T-helper 1 cell treated with Interleukin-12 subunit alpha and Interleukin-12 subunit beta and Interleukin-4 antibody, amounts not matched to agents 30 ng/mL and 1 ng/mL, for 36 hours (primary cell): ENCODE results near the gene SLC4A2. TPM values are rescaled to one million over a fixed set of nuclear protein-coding genes. Genes with fewer than 3 reads are reported as not detected.

Source experiments
- intact Hi-C: fragments of 100-400 bp; cut with micrococcal nuclease; formaldehyde crosslinking; loops from one replicate; pipeline ENCODE4 v1.15.1; 2024
- total RNA-seq: library from RNA; stranded (reverse); gene quantifications from 2 replicates; pipeline ENCODE4 v1.2.3, GENCODE V29; 2022

SLC4A2 gene
- total RNA-seq, 1 donor from 2014 or later, result 137 TPM

DNA sequence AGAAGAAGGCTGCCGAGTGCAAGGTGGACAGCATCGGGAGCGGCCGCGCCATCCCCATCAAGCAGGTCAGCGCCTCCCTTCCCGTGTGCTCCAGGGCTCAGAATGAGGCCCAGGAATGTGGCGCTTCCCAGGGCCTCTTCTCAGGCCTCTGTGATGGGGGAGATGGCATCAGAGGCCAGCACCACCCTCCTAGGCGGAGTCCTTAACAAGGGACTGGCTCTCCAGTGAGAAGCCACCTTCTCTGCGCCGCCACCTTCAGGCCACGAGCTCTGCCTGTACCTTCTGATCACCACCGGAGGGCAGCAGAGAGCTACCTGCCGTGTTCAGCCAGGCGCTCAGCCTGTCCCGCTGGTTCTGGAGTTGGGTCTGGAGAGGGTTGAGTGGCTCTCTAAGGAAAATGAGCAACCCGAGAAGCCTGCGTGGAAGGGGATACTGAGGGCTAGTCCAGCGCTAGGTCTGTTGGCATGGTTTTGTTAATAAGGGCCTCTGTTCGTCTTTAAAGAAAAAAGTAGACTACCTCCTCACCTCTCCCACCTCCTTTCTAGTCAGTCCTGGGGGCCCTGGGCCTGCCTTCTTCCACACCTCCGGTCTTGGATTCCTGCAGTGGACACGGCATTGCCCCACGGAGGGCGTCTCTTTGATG lies 64.6 kb downstream of the SLC4A2 start:
- intact Hi-C loops, result loop anchor here (1.0 to 5.0 kb wide), 5 partner anchors 44 to 228 kb away; no protein-coding TSS in a partner anchor

DNA sequence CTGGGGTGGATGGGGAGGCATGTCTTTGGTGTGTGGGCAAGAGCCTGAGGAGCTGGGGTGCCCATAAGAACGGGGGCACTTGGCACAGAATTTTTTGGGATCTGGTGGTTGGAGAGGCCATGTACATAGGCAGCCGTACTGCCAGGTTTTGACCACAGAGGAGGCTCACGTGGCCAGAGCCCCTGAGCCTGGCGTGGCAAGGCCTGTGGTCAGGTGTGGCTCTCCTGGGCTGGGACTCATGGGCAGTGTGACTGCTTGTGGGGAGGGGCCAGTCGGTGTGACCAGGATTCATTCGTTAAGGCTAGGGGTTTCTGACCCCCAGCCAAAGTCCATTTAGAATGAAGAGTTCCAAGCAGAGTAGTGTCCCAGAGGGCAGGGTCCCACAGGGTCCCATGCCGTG lies 65.1 kb downstream of the SLC4A2 start:
- intact Hi-C loops, result loop anchor here (1.0 to 5.0 kb wide), 5 partner anchors 44 to 228 kb away; no protein-coding TSS in a partner anchor

DNA sequence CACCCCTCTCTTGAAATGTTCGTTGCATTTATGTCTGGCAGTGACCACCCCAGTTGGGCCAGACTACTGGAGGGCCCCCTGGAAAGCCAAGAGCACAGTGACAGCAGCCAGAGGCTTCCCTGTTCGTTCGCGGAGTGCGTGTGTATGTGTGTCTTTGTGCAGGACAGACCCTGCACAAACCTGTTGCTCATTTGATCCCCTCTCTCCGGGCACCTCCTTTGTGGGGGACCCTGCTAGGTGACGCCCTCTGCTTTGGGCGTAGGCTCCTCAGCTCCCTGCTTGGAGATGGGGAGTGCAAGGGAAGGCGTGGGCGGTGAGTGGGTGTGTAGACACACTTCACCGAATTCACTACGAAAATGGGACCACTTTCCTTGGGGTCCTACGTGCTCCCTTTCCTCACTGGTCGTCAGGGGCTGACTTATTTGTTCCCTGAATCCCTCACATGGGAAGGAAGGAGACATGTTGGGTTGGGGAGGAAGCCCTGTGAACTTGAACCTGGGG lies 65.6 kb downstream of the SLC4A2 start:
- intact Hi-C loops, result loop anchor here (1.0 to 5.0 kb wide), 5 partner anchors 43 to 227 kb away; no protein-coding TSS in a partner anchor

DNA sequence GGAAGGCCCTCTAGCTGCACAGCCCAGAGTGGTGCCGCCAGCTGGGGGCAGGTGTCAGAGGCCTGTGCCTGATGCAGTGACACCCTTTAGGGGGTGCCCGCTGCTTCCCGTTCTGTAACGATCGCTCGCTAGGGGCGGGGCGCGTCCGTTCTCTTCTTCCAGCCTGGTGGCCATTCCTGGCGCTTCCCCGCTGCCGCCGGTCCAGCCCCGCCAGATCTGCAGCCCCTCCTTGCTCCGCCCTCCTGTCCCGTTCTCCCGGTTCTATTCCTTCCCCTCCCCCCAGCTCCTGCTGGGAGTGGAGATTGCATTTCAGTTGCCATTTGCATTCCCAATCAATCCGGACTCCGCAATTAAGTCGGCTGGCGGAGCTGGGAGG lies 66.1 kb downstream of the SLC4A2 start:
- intact Hi-C loops, result no loop called here

DNA sequence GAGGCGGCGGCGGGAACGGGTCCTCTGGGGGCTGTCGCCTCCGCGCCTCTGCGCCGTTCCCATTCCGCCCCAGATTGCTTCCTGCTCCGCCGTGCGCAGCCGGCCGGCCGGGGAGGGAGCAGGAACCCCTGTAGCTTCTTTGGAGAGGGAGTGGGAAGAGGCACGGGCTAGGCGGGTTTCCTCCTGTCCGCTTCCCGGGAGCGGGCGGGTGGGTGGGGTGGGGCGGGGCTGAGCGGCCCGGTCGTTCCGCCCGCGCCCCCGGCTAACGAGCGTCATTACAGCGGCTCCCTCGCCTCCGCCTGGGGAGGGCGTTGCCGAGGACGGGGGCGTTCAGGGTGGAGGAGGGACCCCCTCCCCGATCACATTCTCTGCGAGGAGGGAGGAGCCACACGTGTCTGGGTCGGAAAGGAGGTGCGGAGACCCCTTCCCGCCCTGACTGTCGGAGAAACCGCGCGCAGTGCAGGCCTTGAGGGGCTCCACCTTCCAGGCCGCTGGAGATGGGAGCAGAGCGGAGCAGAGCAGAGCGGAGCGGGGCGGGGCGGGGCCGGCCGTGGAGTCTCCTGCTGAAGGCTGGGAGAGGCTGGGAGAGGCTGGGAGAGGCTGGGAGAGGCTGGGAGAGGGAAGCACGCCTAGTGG lies 66.6 kb downstream of the SLC4A2 start:
- intact Hi-C loops, result no loop called here

Other genes starting within 250 kb of the SLC4A2 start
- gene AOC1, start 207.1 kb upstream of the SLC4A2 start, total RNA-seq, result not detected in 2 replicates
- gene KCNH2, start 81.3 kb upstream of the SLC4A2 start, total RNA-seq, result 0.80 and 0.91 TPM in 2 replicates
- gene NOS3, start 68.6 kb upstream of the SLC4A2 start, total RNA-seq, result 10.5 and 12.1 TPM in 2 replicates
- 6.9 and 7.2 TPM in 2 replicates for gene ATG9B, start 35.1 kb upstream of the SLC4A2 start, total RNA-seq
- 53.8 and 64.4 TPM in 2 replicates for gene ABCB8, start 31.1 kb upstream of the SLC4A2 start, total RNA-seq
- 4.5 and 5.4 TPM in 2 replicates for gene ASIC3, start 11.1 kb upstream of the SLC4A2 start, total RNA-seq
- gene CDK5, start 1.7 kb upstream of the SLC4A2 start, total RNA-seq, result 20.0 and 20.1 TPM in 2 replicates
- 91.8 and 95.8 TPM in 2 replicates for gene FASTK, start 21.2 kb downstream of the SLC4A2 start, total RNA-seq
- gene TMUB1, start 23.9 kb downstream of the SLC4A2 start, total RNA-seq, result 55.1 and 65.4 TPM in 2 replicates
- 24.5 and 25.4 TPM in 2 replicates for gene AGAP3, start 26.9 kb downstream of the SLC4A2 start, total RNA-seq
- not detected in 2 replicates for gene GBX1, start 108.1 kb downstream of the SLC4A2 start, total RNA-seq
- not detected in 2 replicates for gene ASB10, start 127.7 kb downstream of the SLC4A2 start, total RNA-seq
- 0.66 TPM in 1 of 2 replicates, not detected in the other for gene H2BK1, start 150.9 kb downstream of the SLC4A2 start, total RNA-seq
- 43.3 and 47.8 TPM in 2 replicates for gene ABCF2, start 167.6 kb downstream of the SLC4A2 start, total RNA-seq
- gene CHPF2, start 172.9 kb downstream of the SLC4A2 start, total RNA-seq, result 50.6 and 51.9 TPM in 2 replicates
- 1.8 and 4.0 TPM in 2 replicates for gene SMARCD3, start 189.1 kb downstream of the SLC4A2 start, total RNA-seq